IMR-90 (cell line): ENCODE measurements around the gene UBE2QL1. TPM values are rescaled to one million over a fixed set of nuclear protein-coding genes. Genes with fewer than 3 reads are reported as not detected.

Source experiments
- ATAC-seq: fragments of 200-7000 bp; cut with Tn5 transposase; 2 replicates; pipeline ENCODE4 v1.9.1; 2020; ENCODE audit warnings: low read depth, mild to moderate bottlenecking, moderate library complexity
- BruUV-seq: library from RNA; stranded (reverse); fragments of 400-500 nt; replicated peaks from 2 replicates; lab custom pipeline; 2021; lab: Mats Ljungman, UMichigan
- CTCF ChIA-PET: fragments of 300-600 bp; formaldehyde crosslinking; extraction: SDS; loops from one replicate; lab custom pipeline; 2021; ENCODE audit warnings: antibody characterized with exemption; lab: Yijun Ruan, JAX
- POLR2A ChIA-PET: fragments of 300-600 bp; sonication (Branson Sonifier 250); formaldehyde crosslinking; loops from one replicate; lab custom pipeline; 2022; ENCODE audit warnings: antibody characterized with exemption; ENCODE audit not compliant: unreplicated experiment; lab: Charles Lee
- DNase-seq: peaks from one replicate; pipeline ENCODE4 v3.0.0; 2013
- H2AFZ ChIP-seq: replicated peaks from 2 replicates; pipeline ENCODE3; 2013; ENCODE audit warnings: low read length, mild to moderate bottlenecking; ENCODE audit not compliant: poor library complexity
- H2AK5ac ChIP-seq: 2 replicates; pipeline ENCODE4 v1.6.1; 2013; ENCODE audit warnings: low read depth, low read length, inconsistent platforms
- H2AK9ac ChIP-seq: replicated peaks from 2 replicates; pipeline ENCODE3; 2013; ENCODE audit warnings: mild to moderate bottlenecking, low read depth, low read length, moderate library complexity; ENCODE audit not compliant: poor library complexity
- H2BK120ac ChIP-seq: 2 replicates; pipeline ENCODE4 v1.6.1; 2013; ENCODE audit warnings: low read depth, low read length, inconsistent platforms
- H2BK15ac ChIP-seq: 3 replicates; pipeline ENCODE4 v1.6.1; 2013; ENCODE audit warnings: low read depth, low read length, inconsistent platforms
- H2BK20ac ChIP-seq: 2 replicates; pipeline ENCODE4 v1.6.1; 2013; ENCODE audit warnings: low read depth, mild to moderate bottlenecking, inconsistent platforms, low read length, moderate library complexity
- H2BK5ac ChIP-seq: 2 replicates; pipeline ENCODE4 v1.6.1; 2013; ENCODE audit warnings: mild to moderate bottlenecking, low read depth, low read length, inconsistent platforms; ENCODE audit not compliant: poor library complexity, severe bottlenecking
- H3K14ac ChIP-seq: replicated peaks from 2 replicates; pipeline ENCODE4 v1.6.1; 2013; ENCODE audit warnings: low read depth, low read length, inconsistent platforms
- H3K18ac ChIP-seq: 2 replicates; pipeline ENCODE4 v1.6.1; 2013; ENCODE audit warnings: low read depth, low read length, control low read depth
- H3K23ac ChIP-seq: 2 replicates; pipeline ENCODE4 v1.6.1; 2013; ENCODE audit warnings: low read depth, low read length, inconsistent platforms
- H3K27ac ChIP-seq: 2 replicates; pipeline ENCODE4 v1.5.1; 2013; ENCODE audit warnings: mild to moderate bottlenecking, control low read depth, low read length; ENCODE audit not compliant: insufficient read depth
- H3K27me3 ChIP-seq: 2 replicates; pipeline ENCODE4 v1.6.1; 2013; ENCODE audit warnings: low read length; ENCODE audit not compliant: control insufficient read depth, insufficient read depth
- H3K36me3 ChIP-seq: 2 replicates; pipeline ENCODE4 v1.6.1; 2013; ENCODE audit warnings: low read length, mixed read lengths; ENCODE audit not compliant: control insufficient read depth, insufficient read depth
- H3K4ac ChIP-seq: 2 replicates; pipeline ENCODE4 v1.6.1; 2013; ENCODE audit warnings: low read depth, low read length, inconsistent platforms
- H3K4me1 ChIP-seq: 2 replicates; pipeline ENCODE4 v1.6.1; 2013; ENCODE audit warnings: low read length, mixed read lengths; ENCODE audit not compliant: control insufficient read depth, insufficient read depth
- H3K4me2 ChIP-seq: 2 replicates; pipeline ENCODE4 v1.6.1; 2013; ENCODE audit warnings: low read depth, mild to moderate bottlenecking, control low read depth, low read length, moderate library complexity
- H3K4me3 ChIP-seq: 2 replicates; pipeline ENCODE4 v1.5.1; 2013; ENCODE audit warnings: low read depth, mild to moderate bottlenecking, control low read depth, low read length, moderate library complexity; ENCODE audit not compliant: insufficient read depth
- H3K56ac ChIP-seq: 2 replicates; pipeline ENCODE4 v1.6.1; 2013; ENCODE audit warnings: low read length, inconsistent platforms; ENCODE audit not compliant: insufficient read depth; ENCODE audit errors: extremely low read depth
- H3K79me1 ChIP-seq, 2 experiments: 2 replicates each; pipeline ENCODE4 v1.6.1; 2013; ENCODE audit warnings: low read length in 2 of 2, inconsistent platforms in 1 of 2, low read depth in 1 of 2
- H3K9ac ChIP-seq: 2 replicates; pipeline ENCODE4 v1.6.1; 2013; ENCODE audit warnings: low read depth, low read length, control low read depth
- H3K9me1 ChIP-seq: 2 replicates; pipeline ENCODE4 v1.6.1; 2013; ENCODE audit warnings: low read length, inconsistent platforms; ENCODE audit not compliant: insufficient read depth
- H3K9me3 ChIP-seq: 2 replicates; pipeline ENCODE4 v1.6.1; 2013; ENCODE audit warnings: low read length; ENCODE audit not compliant: control insufficient read depth, insufficient read depth
- H4K20me1 ChIP-seq: 2 replicates; pipeline ENCODE4 v1.6.1; 2013; ENCODE audit warnings: low read length, inconsistent platforms; ENCODE audit not compliant: insufficient read depth
- H4K5ac ChIP-seq: 2 replicates; pipeline ENCODE4 v1.6.1; 2013; ENCODE audit warnings: mild to moderate bottlenecking, low read depth, low read length, control low read depth
- H4K8ac ChIP-seq, 2 experiments: 2 replicates each; pipeline ENCODE4 v1.6.1; 2013; ENCODE audit warnings: low read depth in 2 of 2, low read length in 2 of 2, control low read depth in 1 of 2, inconsistent platforms in 1 of 2
- H4K91ac ChIP-seq: 2 replicates; pipeline ENCODE4 v1.6.1; 2013; ENCODE audit warnings: low read depth, low read length, inconsistent platforms; ENCODE audit not compliant: insufficient read depth
- CEBPB ChIP-seq: IDR thresholded peaks from 2 replicates; pipeline ENCODE4 v1.6.1; 2012; ENCODE audit warnings: low read depth, low read length, improper control_type of control experiment
- FOS ChIP-seq: fragments of 150-350 bp; IDR thresholded peaks from 2 replicates; pipeline ENCODE4 v1.6.1; 2016; ENCODE audit warnings: low read depth, low read length
- MAFK ChIP-seq: IDR thresholded peaks from 2 replicates; pipeline ENCODE4 v1.6.1; 2012; ENCODE audit warnings: low read depth, low read length, improper control_type of control experiment
- NFE2L2 ChIP-seq: fragments of 150-350 bp; IDR thresholded peaks from 2 replicates; pipeline ENCODE4 v1.6.1; 2016; ENCODE audit warnings: low read depth, mild to moderate bottlenecking, low read length
- RCOR1 ChIP-seq: IDR thresholded peaks from 2 replicates; pipeline ENCODE4 v1.6.1; 2012; ENCODE audit warnings: mild to moderate bottlenecking, low read length, improper control_type of control experiment; ENCODE audit not compliant: insufficient replicate concordance
- WGBS, 2 experiments: methylation state at CpG; one replicate each; pipeline versions ENCODE4 v1.1.5 to v1.1.7; 2013; ENCODE audit warnings: missing lambda C conversion rate in 2 of 2; ENCODE audit not compliant: insufficient read length in 1 of 2; ENCODE audit errors: extremely low coverage in 2 of 2; 5-methylcytosine and 5-hydroxymethylcytosine counted together
- dilution Hi-C: fragments of 300-500 bp; cut with HindIII; formaldehyde crosslinking; loops from one replicate; pipeline ENCODE4 v1.14.3; 2018; ENCODE audit warnings: low sequenced_read_pairs; ENCODE audit not compliant: unreplicated experiment
- in situ Hi-C: fragments of 300-500 bp; cut with MboI; formaldehyde crosslinking; loops from 3 replicates; pipeline ENCODE4 v1.14.3; 2019; ENCODE audit warnings: low sequenced_read_pairs, inconsistent platforms, mixed read lengths
- intact Hi-C: fragments of 100-400 bp; cut with micrococcal nuclease; formaldehyde crosslinking; loops from 2 replicates; pipeline ENCODE4 v1.10.0; 2022
- polyA plus RNA-seq, 3 experiments: library from polyadenylated mRNA; depleted of rRNA; stranded (reverse); fragments of >200 nt; gene quantifications; 2 replicates each; pipeline ENCODE4 v1.2.3, GENCODE V29; 2012; ENCODE audit warnings: low replicate concordance in 1 of 3
- total RNA-seq: library from RNA; depleted of rRNA; stranded (reverse); fragments of >200 nt; gene quantifications from 2 replicates; pipeline ENCODE4 v1.2.3, GENCODE V29; 2012
- TF ChIP-seq, protein P1 (sequence below): fragments of 150-350 bp; IDR thresholded peaks from 2 replicates; pipeline ENCODE4 v1.6.1; 2017; ENCODE audit warnings: mild to moderate bottlenecking, antibody characterized with exemption, low read length, low read depth

Gene UBE2QL1
- total and polyA plus RNA-seq, 2 of the 4 experiments (the other 2 are of a cell fraction): not detected

DNA sequence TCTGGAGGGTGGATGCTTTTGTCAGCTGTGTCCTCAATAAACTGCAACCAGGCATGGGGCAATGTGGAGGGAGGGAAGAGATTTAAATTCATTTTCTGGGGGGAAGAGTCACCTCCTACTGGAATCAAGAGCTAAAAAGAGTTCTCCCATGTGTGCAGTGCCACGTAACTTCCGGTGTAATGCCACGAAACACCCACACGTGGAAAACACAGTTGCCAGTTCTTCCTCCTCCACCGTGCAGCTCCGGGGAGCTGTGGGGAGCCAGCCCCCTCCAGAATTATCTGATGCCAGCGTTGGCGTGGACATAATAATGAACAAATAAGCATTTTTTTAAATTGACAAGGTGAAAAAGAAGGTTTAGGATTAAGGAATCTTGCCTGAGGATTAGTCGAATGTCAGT, 38.2 kb upstream of the UBE2QL1 start:
- Histone ChIP-seq H3K4me2 (no peak overlapping the region), H3K79me1 (no peaks in the 10 kb centered on the region), H2BK20ac (no peak overlapping the region), H2AK5ac (no peak overlapping the region), H3K23ac (no peak overlapping the region), H2BK15ac (no peak overlapping the region), H2BK120ac (no peak overlapping the region), H3K14ac (no peak overlapping the region), H4K5ac (no peak overlapping the region), H3K9ac (no peak overlapping the region), H3K36me3 (no peaks in the 10 kb centered on the region), H3K4me3 (no peak overlapping the region), H3K18ac (no peak overlapping the region), H3K27me3 (peaks cover 2% of the 10 kb centered on the region), H2AK9ac (no peak overlapping the region), H3K9me1 (no peaks in the 10 kb centered on the region), H3K4me1 (no peaks in the 10 kb centered on the region), H3K27ac (no peak overlapping the region), H3K9me3 (no peaks in the 10 kb centered on the region), H4K20me1 (no peaks in the 10 kb centered on the region), H3K56ac (no peak overlapping the region), H2AFZ (no peak overlapping the region), H3K4ac (no peak overlapping the region), H4K8ac (no peak overlapping the region), H4K91ac (no peak overlapping the region), H2BK5ac (no peak overlapping the region)
- WGBS, 2 experiments: no CpG with 5 or more reads among the region's 9 CpGs
- intact Hi-C loops: no loop called here
- BruUV-seq: no TSS peak
- no peak for DNase-seq
- no peak for ATAC-seq
- TF ChIP-seq NFE2L2 (no peak), FOS (no peak), RCOR1 (no peak), MAFK (no peak), CEBPB (no peak)
- TF ChIP-seq, protein P1, sequence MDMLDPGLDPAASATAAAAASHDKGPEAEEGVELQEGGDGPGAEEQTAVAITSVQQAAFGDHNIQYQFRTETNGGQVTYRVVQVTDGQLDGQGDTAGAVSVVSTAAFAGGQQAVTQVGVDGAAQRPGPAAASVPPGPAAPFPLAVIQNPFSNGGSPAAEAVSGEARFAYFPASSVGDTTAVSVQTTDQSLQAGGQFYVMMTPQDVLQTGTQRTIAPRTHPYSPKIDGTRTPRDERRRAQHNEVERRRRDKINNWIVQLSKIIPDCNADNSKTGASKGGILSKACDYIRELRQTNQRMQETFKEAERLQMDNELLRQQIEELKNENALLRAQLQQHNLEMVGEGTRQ: no peak
- ChIA-PET POLR2A (interaction anchor here (0.6 kb wide), 1 partner anchor 1007 kb away, joined by 3 read pairs; no protein-coding TSS in a partner anchor), CTCF (no interaction called here)
- dilution Hi-C loops: no loop called here
- in situ Hi-C loops: no loop called here
